Muscle layer of colon (tissue), 2 donors: ENCODE measurements around the gene PREX1.

Source experiments
- H3K27ac ChIP-seq: one replicate; pipeline ENCODE4 v1.7.0; 2013; ENCODE audit warnings: low read depth, mild to moderate bottlenecking, low read length, moderate library complexity
- H3K27me3 ChIP-seq, 2 donors: one replicate each; pipeline ENCODE4 v1.7.0; 2013; ENCODE audit warnings: low read length in 2 of 2, mild to moderate bottlenecking in 2 of 2; ENCODE audit not compliant: insufficient read depth in 2 of 2, control insufficient read depth in 1 of 2
- H3K36me3 ChIP-seq: one replicate; pipeline ENCODE4 v1.7.0; 2013; ENCODE audit warnings: mild to moderate bottlenecking, low read length; ENCODE audit not compliant: insufficient read depth
- H3K4me1 ChIP-seq: one replicate; pipeline ENCODE4 v1.7.0; 2013; ENCODE audit warnings: mild to moderate bottlenecking, low read length; ENCODE audit not compliant: insufficient read depth
- H3K4me3 ChIP-seq, 2 donors: one replicate each; pipeline ENCODE4 v1.7.0; 2013; ENCODE audit warnings: low read length in 2 of 2, low read depth in 1 of 2, mild to moderate bottlenecking in 1 of 2, moderate library complexity in 1 of 2
- H3K9ac ChIP-seq: one replicate; pipeline ENCODE4 v1.7.0; 2013; ENCODE audit warnings: low read length
- H3K9me3 ChIP-seq: one replicate; pipeline ENCODE4 v1.7.0; 2013; ENCODE audit warnings: mild to moderate bottlenecking, low read length
- donor health status: abdominal sarcoma.
- donor health status: Adenocarcinoma of cecum.

The PREX1 gene

DNA sequence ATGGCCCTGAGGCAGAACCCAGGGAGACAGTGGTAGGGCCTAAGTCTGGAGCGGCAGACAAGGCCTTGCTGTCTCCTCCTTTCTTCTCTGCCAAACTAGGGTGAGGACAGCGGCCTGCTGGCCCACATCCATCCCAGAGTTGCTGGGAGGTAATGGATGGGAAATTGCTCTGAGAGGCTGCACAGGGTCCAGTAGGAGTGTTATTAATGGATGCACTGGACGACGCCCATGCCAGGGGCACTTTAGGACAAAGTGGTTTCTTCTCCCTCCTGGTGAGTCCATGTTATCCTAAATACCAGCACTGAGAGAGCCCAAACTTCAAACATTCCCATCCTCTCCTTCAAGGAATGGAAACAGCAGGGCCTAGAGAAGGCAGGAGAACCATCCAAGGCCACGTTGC, 28.3 kb upstream of the PREX1 start:
- H3K9ac ChIP-seq, result no peak overlapping the region
- no peak overlapping the region for H3K4me3 ChIP-seq
- peaks cover 0 to 6% of the 10 kb centered on the region in 2 donors for H3K27me3 ChIP-seq
- H3K9me3 ChIP-seq, result no peaks in the 10 kb centered on the region
- no peaks in the 10 kb centered on the region for H3K36me3 ChIP-seq
- H3K27ac ChIP-seq, result no peak overlapping the region
- H3K4me1 ChIP-seq, result no peaks in the 10 kb centered on the region

GRCh38 chr20:48855046-48855445, 27.2 kb upstream of the PREX1 start:
- no peak overlapping the region for H3K4me3 ChIP-seq
- H3K4me1 ChIP-seq, result no peaks in the 10 kb centered on the region
- no peak overlapping the region for H3K9ac ChIP-seq
- no peak overlapping the region for H3K27ac ChIP-seq
- peaks cover 0 to 9% of the 10 kb centered on the region in 2 donors for H3K27me3 ChIP-seq
- no peaks in the 10 kb centered on the region for H3K36me3 ChIP-seq
- H3K9me3 ChIP-seq, result no peaks in the 10 kb centered on the region

GRCh38 chr20:48852609-48853008, 24.8 kb upstream of the PREX1 start:
- Histone ChIP-seq H3K27me3 (peaks cover 0 to 12% of the 10 kb centered on the region in 2 donors), H3K27ac (no peak overlapping the region), H3K36me3 (no peaks in the 10 kb centered on the region), H3K9me3 (no peaks in the 10 kb centered on the region), H3K4me3 (no peak overlapping the region), H3K9ac (no peak overlapping the region), H3K4me1 (no peaks in the 10 kb centered on the region)

GRCh38 chr20:48851579-48851978, 23.8 kb upstream of the PREX1 start:
- no peaks in the 10 kb centered on the region for H3K9me3 ChIP-seq
- peaks cover 0 to 12% of the 10 kb centered on the region in 2 donors for H3K27me3 ChIP-seq
- no peaks in the 10 kb centered on the region for H3K36me3 ChIP-seq
- H3K9ac ChIP-seq, result no peak overlapping the region
- no peaks in the 10 kb centered on the region for H3K4me1 ChIP-seq
- H3K4me3 ChIP-seq, result no peak overlapping the region
- H3K27ac ChIP-seq, result no peak overlapping the region

DNA sequence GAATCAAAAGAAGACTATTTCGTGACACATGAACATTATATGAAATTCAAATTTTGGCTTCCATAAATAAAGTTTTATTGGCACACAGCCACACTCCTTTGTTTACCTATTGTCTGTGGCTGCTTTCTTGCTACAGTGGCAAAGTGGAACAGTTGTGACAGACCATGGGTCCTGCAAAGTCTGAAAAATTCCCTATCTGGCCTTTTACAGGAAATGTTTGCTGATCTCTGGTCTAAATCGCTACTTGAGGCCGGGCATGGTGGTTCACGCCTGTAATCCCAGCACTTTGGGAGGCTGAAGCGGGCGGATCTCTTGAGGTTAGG, 23.1 kb upstream of the PREX1 start:
- Histone ChIP-seq H3K27ac (no peak overlapping the region), H3K4me1 (no peaks in the 10 kb centered on the region), H3K27me3 (peaks cover 0 to 12% of the 10 kb centered on the region in 2 donors), H3K4me3 (no peak overlapping the region), H3K36me3 (no peaks in the 10 kb centered on the region), H3K9me3 (no peaks in the 10 kb centered on the region), H3K9ac (no peak overlapping the region)

- Histone ChIP-seq H3K9ac (no peak overlapping the region), H3K27me3 (peaks cover 0 to 12% of the 10 kb centered on the region in 2 donors), H3K4me1 (no peaks in the 10 kb centered on the region), H3K27ac (no peak overlapping the region), H3K4me3 (no peak overlapping the region), H3K36me3 (no peaks in the 10 kb centered on the region), H3K9me3 (no peaks in the 10 kb centered on the region)
Measured at GRCh38 chr20:48850257-48850976, 22.6 kb upstream of the PREX1 start.

DNA sequence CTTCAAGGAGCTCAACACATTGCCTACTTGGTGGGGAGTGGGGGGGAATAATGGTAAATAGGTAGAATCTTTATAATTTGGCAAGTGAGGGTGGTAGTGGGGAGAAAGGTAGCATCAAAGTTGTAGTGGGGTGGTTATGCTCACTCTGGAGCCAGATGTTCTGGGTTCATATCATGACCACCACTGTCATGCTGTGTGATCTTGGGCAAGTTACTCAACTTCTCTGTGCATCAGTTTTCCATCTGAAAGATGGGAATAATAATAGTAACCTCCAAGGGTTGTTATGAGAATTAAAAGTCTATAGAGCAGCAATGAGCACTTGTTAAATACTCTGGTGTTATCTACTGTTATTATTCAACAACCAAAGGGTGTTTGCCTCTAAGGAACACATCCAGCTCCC, 22.0 kb upstream of the PREX1 start:
- Histone ChIP-seq H3K27me3 (peaks cover 0 to 12% of the 10 kb centered on the region in 2 donors), H3K36me3 (no peaks in the 10 kb centered on the region), H3K4me3 (no peak overlapping the region), H3K4me1 (no peaks in the 10 kb centered on the region), H3K9me3 (no peaks in the 10 kb centered on the region), H3K9ac (no peak overlapping the region), H3K27ac (no peak overlapping the region)

- Histone ChIP-seq H3K4me3 (no peak overlapping the region), H3K27me3 (peaks cover 0 to 12% of the 10 kb centered on the region in 2 donors), H3K27ac (no peak overlapping the region), H3K36me3 (no peaks in the 10 kb centered on the region), H3K9ac (no peak overlapping the region), H3K4me1 (no peaks in the 10 kb centered on the region), H3K9me3 (no peaks in the 10 kb centered on the region)
Measured at GRCh38 chr20:48849299-48849698, 21.5 kb upstream of the PREX1 start.

- no peak overlapping the region for H3K27ac ChIP-seq
- peaks cover 0 to 12% of the 10 kb centered on the region in 2 donors for H3K27me3 ChIP-seq
- no peaks in the 10 kb centered on the region for H3K4me1 ChIP-seq
- no peaks in the 10 kb centered on the region for H3K9me3 ChIP-seq
- no peak overlapping the region for H3K4me3 ChIP-seq
- H3K36me3 ChIP-seq, result no peaks in the 10 kb centered on the region
- no peak overlapping the region for H3K9ac ChIP-seq
Measured at GRCh38 chr20:48847498-48848205, 19.9 kb upstream of the PREX1 start.

GRCh38 chr20:48846516-48847492, 19.0 kb upstream of the PREX1 start:
- peaks cover 0 to 6% of the 10 kb centered on the region in 2 donors for H3K27me3 ChIP-seq
- H3K4me3 ChIP-seq, result no peak overlapping the region
- no peaks in the 10 kb centered on the region for H3K9me3 ChIP-seq
- no peak overlapping the region for H3K9ac ChIP-seq
- no peaks in the 10 kb centered on the region for H3K4me1 ChIP-seq
- no peaks in the 10 kb centered on the region for H3K36me3 ChIP-seq
- no peak overlapping the region for H3K27ac ChIP-seq

DNA sequence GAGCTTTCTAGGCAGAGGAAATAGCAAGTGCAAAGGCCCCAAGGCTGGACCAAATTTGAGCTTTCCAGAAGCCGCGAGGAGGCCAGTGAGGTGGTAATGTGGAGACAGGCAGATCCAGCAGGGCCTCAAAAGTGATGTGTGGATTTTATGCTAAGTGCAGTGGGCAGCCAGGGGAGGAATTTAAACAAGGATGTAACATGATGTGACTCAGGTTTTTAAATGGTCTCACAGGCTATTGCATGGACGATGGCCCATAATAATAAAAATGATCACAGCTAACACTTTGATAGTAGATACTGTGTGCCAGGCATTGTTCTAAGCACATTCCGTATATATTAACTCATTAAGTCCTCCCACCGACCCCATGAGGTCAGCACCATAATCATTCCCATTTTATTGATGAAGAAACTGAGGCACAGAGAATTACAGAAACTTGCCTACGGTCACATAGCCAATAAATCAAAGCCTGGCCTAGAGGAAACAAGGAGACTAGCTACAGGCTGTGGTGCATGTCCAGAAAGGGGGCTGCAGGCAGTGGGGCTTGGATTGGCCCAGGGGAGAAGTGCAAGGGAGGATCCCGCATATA, 18.0 kb upstream of the PREX1 start:
- Histone ChIP-seq H3K36me3 (no peaks in the 10 kb centered on the region), H3K27ac (no peak overlapping the region), H3K27me3 (peaks cover 0 to 6% of the 10 kb centered on the region in 2 donors), H3K4me1 (no peaks in the 10 kb centered on the region), H3K4me3 (no peak overlapping the region), H3K9ac (no peak overlapping the region), H3K9me3 (no peaks in the 10 kb centered on the region)
